Prostate gland (tissue), 2 donors: ENCODE data around the gene CSNK1A1L. TPM values are rescaled to one million over a fixed set of nuclear protein-coding genes. Genes with fewer than 3 reads are reported as not detected.

Experiments
- DNase-seq: peaks from one replicate; pipeline ENCODE4 v3.0.0-alpha.2; 2019; ENCODE audit warnings: low spot score
- H3K27ac ChIP-seq, 2 donors: fragments of 200-600 bp; sonication (generic); 2 replicates each; pipeline ENCODE4 v1.5.1; 2017 to 2019
- H3K27me3 ChIP-seq: fragments of 200-600 bp; sonication (generic); replicated peaks from 2 replicates; pipeline ENCODE4 v1.5.1; 2019; ENCODE audit not compliant: insufficient read depth
- H3K36me3 ChIP-seq, 2 donors: fragments of 200-600 bp; sonication (generic); 1 replicate in 1 of 2; 2 replicates in 1 of 2; pipeline versions ENCODE4 v1.5.1 to v1.8.1; 2017 to 2019
- H3K4me1 ChIP-seq: fragments of 200-600 bp; sonication (generic); replicated peaks from 2 replicates; pipeline ENCODE4 v1.5.1; 2019
- H3K4me3 ChIP-seq, 2 donors: fragments of 200-600 bp; sonication (generic); 2 replicates each; pipeline ENCODE4 v1.5.1; 2017 to 2019
- H3K9me3 ChIP-seq: fragments of 200-600 bp; sonication (generic); 2 replicates; pipeline ENCODE4 v1.5.1; 2017
- POLR2A ChIP-seq: fragments of 450-650 bp; IDR thresholded peaks from one replicate; pipeline ENCODE4 v1.6.1; 2016; ENCODE audit warnings: antibody characterized with exemption, mild to moderate bottlenecking
- POLR2AphosphoS5 ChIP-seq: sonication (generic); formaldehyde crosslinking; IDR thresholded peaks from one replicate; pipeline ENCODE4 v1.6.1; 2017; ENCODE audit warnings: antibody characterized with exemption
- WGBS: methylation state at CpG from one replicate; pipeline ENCODE4 v1.1.5; 2018; 5-methylcytosine and 5-hydroxymethylcytosine counted together
- intact Hi-C: fragments of 100-400 bp; cut with DNase I; formaldehyde crosslinking; loops from one replicate; pipeline ENCODE4 v1.14.2; 2022
- total RNA-seq, 2 donors: library from RNA; depleted of rRNA; stranded (reverse); fragments of >200 nt; gene quantifications; one replicate each; pipeline ENCODE4 v1.1.0, GENCODE V29; 2016
- TF ChIP-seq, protein P1 (sequence below), 4 experiments: fragments of 200-600 bp in 2 of 4; fragments of 450-650 bp in 2 of 4; sonication (generic) in 2 of 4; IDR thresholded peaks; 1 replicate in 3 of 4; 2 replicates in 1 of 4; pipeline ENCODE4 v1.5.1; 2016 to 2019; ENCODE audit warnings: antibody characterized with exemption in 4 of 4, mild to moderate bottlenecking in 2 of 4, moderate library complexity in 2 of 4

Gene CSNK1A1L
- total RNA-seq, 2 donors from 2014 or later: 1.6 TPM; not detected in 1

DNA sequence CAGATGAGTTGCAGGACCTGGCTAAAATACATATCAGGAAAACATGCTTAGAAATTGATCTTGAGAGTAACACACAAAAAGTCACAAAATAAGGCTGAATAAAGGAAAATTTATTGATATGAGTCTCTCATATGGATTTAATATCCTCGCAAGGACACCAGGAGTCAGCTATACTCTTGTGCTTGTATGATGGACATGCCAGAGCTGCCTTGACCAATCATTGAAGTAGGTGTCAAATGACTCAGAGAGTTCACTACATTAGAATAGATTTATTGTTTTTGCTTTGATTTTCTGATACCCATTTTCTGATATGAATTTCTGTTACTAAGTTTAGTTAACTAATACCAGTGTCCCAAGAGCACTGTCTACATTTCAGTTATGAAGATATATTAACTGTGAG lies 37.4 kb upstream of the CSNK1A1L start:
- H3K9me3 ChIP-seq: no peaks in the 10 kb centered on the region
- TF ChIP-seq POLR2AphosphoS5 (no peak), POLR2A (no peak)
- TF ChIP-seq, protein P1, sequence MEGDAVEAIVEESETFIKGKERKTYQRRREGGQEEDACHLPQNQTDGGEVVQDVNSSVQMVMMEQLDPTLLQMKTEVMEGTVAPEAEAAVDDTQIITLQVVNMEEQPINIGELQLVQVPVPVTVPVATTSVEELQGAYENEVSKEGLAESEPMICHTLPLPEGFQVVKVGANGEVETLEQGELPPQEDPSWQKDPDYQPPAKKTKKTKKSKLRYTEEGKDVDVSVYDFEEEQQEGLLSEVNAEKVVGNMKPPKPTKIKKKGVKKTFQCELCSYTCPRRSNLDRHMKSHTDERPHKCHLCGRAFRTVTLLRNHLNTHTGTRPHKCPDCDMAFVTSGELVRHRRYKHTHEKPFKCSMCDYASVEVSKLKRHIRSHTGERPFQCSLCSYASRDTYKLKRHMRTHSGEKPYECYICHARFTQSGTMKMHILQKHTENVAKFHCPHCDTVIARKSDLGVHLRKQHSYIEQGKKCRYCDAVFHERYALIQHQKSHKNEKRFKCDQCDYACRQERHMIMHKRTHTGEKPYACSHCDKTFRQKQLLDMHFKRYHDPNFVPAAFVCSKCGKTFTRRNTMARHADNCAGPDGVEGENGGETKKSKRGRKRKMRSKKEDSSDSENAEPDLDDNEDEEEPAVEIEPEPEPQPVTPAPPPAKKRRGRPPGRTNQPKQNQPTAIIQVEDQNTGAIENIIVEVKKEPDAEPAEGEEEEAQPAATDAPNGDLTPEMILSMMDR (IDR thresholded peaks at IDR 0.05): no peak
- H3K4me1 ChIP-seq: no peaks in the 10 kb centered on the region
- H3K27ac ChIP-seq: no peak overlapping the region
- no peak overlapping the region for H3K4me3 ChIP-seq
- intact Hi-C loops: no loop called here
- no peaks in the 10 kb centered on the region for H3K36me3 ChIP-seq
- DNase-seq: no peak
- 90% methylated on average over 1 of the region's 1 CpG for WGBS
- no peaks in the 10 kb centered on the region for H3K27me3 ChIP-seq

DNA sequence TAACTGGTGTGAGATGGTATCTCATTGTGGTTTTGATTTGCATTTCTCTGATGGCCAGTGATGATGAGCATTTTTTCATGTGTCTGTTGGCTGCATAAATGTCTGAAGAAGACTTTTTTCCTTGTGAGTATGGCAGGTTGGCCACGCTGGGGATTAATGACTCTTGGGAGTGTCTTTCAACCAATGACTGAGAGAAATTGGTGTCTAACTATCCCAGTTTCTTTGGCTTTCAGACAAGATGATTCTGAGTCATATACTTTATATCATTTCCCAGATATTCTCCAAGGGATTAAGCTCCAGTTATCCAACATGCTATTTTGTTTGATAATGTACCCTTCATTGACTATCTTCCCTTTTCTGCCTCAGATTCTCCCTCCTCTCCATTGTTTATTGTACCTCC lies 35.5 kb upstream of the CSNK1A1L start:
- DNase-seq: no peak
- no peak overlapping the region for H3K27ac ChIP-seq
- H3K27me3 ChIP-seq: no peaks in the 10 kb centered on the region
- intact Hi-C loops: no loop called here
- H3K9me3 ChIP-seq: no peaks in the 10 kb centered on the region
- no peak overlapping the region for H3K4me3 ChIP-seq
- no peak for TF ChIP-seq POLR2A
- no peak for TF ChIP-seq POLR2AphosphoS5
- TF ChIP-seq, protein P1 (IDR thresholded peaks at IDR 0.05): no peak
- 80% methylated on average over 1 of the region's 1 CpG for WGBS
- H3K4me1 ChIP-seq: no peaks in the 10 kb centered on the region
- H3K36me3 ChIP-seq: no peaks in the 10 kb centered on the region

DNA sequence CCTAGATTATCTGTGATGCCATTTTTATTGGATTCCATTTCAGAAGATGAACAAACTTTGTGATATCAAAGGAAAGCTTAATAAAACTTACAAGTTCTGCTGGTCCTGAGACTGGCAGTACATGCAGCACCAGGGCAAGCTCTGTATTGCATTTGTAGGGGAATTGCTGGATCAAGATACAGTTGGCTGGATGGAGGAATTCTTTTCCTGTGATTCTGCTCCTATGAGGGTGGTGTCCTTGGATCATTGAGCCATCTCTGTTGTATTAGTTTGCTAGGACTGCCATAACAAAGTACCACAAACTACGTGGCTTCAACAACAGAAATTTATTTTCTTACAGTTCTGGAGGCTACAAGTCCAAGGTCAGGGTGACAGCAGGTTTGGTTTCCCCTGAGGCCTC lies 33.9 kb upstream of the CSNK1A1L start:
- H3K36me3 ChIP-seq: no peaks in the 10 kb centered on the region
- WGBS: 69% methylated on average over 1 of the region's 1 CpG
- no peaks in the 10 kb centered on the region for H3K27me3 ChIP-seq
- no peaks in the 10 kb centered on the region for H3K9me3 ChIP-seq
- H3K4me3 ChIP-seq: no peak overlapping the region
- no peak for DNase-seq
- intact Hi-C loops: no loop called here
- no peak for TF ChIP-seq POLR2A
- TF ChIP-seq, protein P1 (IDR thresholded peaks at IDR 0.05): no peak
- TF ChIP-seq POLR2AphosphoS5: no peak
- H3K27ac ChIP-seq: no peak overlapping the region
- no peaks in the 10 kb centered on the region for H3K4me1 ChIP-seq

- H3K27ac ChIP-seq: no peak overlapping the region
- H3K27me3 ChIP-seq: no peaks in the 10 kb centered on the region
- DNase-seq: no peak
- WGBS: 84% methylated on average over 3 of the region's 3 CpGs
- H3K4me1 ChIP-seq: no peaks in the 10 kb centered on the region
- intact Hi-C loops: no loop called here
- no peak overlapping the region for H3K4me3 ChIP-seq
- no peak for TF ChIP-seq POLR2AphosphoS5
- TF ChIP-seq, protein P1 (IDR thresholded peaks at IDR 0.05): no peak
- no peak for TF ChIP-seq POLR2A
- H3K36me3 ChIP-seq: no peaks in the 10 kb centered on the region
- no peaks in the 10 kb centered on the region for H3K9me3 ChIP-seq
These were observed 33.5 kb upstream of the CSNK1A1L start for GRCh38 chr13:37138926-37139325.

DNA sequence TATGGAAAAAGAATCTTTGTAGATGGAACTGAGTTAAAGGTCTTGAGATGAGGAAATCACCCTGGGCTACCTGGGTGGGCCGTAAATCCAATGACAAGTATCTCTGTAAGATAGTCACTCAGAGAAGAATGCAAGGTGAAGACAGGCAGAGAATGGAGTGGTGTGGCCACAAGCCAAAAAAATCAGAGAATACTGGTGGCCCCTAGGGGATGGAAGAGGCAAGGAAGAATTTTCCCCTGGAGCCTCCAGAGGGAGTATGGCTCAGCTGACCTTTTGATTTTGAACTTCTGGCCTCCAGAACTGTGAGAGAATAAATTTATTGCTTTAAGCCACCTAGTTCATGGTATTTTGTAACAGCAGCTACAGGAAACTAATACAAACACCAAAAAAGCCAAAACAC lies 32.7 kb upstream of the CSNK1A1L start:
- no peak for DNase-seq
- H3K27ac ChIP-seq: no peak overlapping the region
- intact Hi-C loops: no loop called here
- no peaks in the 10 kb centered on the region for H3K9me3 ChIP-seq
- H3K4me3 ChIP-seq: no peak overlapping the region
- no peaks in the 10 kb centered on the region for H3K36me3 ChIP-seq
- TF ChIP-seq POLR2A (no peak), POLR2AphosphoS5 (no peak)
- WGBS: 42% methylated on average over 1 of the region's 1 CpG
- no peaks in the 10 kb centered on the region for H3K4me1 ChIP-seq
- no peaks in the 10 kb centered on the region for H3K27me3 ChIP-seq
